Ovary (tissue), 9 donors: ENCODE measurements around the gene SLC4A3. TPM values are rescaled to one million over a fixed set of nuclear protein-coding genes. Genes with fewer than 3 reads are reported as not detected.

Experiments used
- DNase-seq, 5 donors: peaks; one replicate each; pipeline ENCODE4 v3.0.0-alpha.2; 2019 to 2020
- H3K27ac ChIP-seq, 2 donors: fragments of 200-600 bp; one replicate each; pipeline versions ENCODE4 v1.5.1 to v1.8.0; 2019 to 2022
- H3K27me3 ChIP-seq: fragments of 200-600 bp; one replicate; pipeline ENCODE4 v1.8.0; 2022
- H3K36me3 ChIP-seq: fragments of 200-600 bp; sonication (generic); one replicate; pipeline ENCODE4 v1.5.1; 2019
- H3K4me1 ChIP-seq: one replicate; pipeline ENCODE4 v1.8.1; 2013; ENCODE audit warnings: mild to moderate bottlenecking, moderate library complexity; ENCODE audit not compliant: insufficient read depth
- H3K4me3 ChIP-seq: fragments of 200-600 bp; sonication (generic); one replicate; pipeline ENCODE4 v1.5.1; 2017
- H3K9me3 ChIP-seq, 2 donors: fragments of 200-600 bp in 1 of 2; sonication (generic) in 1 of 2; one replicate each; pipeline versions ENCODE4 v1.5.1 to v1.8.1; 2013 to 2019; ENCODE audit warnings: mild to moderate bottlenecking in 1 of 2, moderate library complexity in 1 of 2
- CTCF ChIP-seq, 3 donors: fragments of 450-650 bp in 2 of 3; fragments of 200-600 bp in 1 of 3; IDR thresholded peaks; one replicate each; pipeline versions ENCODE4 v1.5.1 to v1.8.0; 2016 to 2022; ENCODE audit warnings: antibody characterized with exemption in 3 of 3, mild to moderate bottlenecking in 1 of 3
- EP300 ChIP-seq: sonication (generic); formaldehyde crosslinking; IDR thresholded peaks from one replicate; pipeline ENCODE4 v1.6.1; 2017; ENCODE audit warnings: antibody characterized with exemption
- POLR2A ChIP-seq: fragments of 450-650 bp; IDR thresholded peaks from one replicate; pipeline ENCODE4 v1.6.1; 2017; ENCODE audit warnings: antibody characterized with exemption, mild to moderate bottlenecking, moderate library complexity
- WGBS, 3 donors: extraction: QIAGEN DNeasy Blood & Tissue Kit in 1 of 3; methylation state at CpG; one replicate each; pipeline versions ENCODE4 v1.1.5 to v1.1.7; 2013 to 2017; 5-methylcytosine and 5-hydroxymethylcytosine counted together
- intact Hi-C, 4 donors: fragments of 100-400 bp; cut with DNase I; formaldehyde crosslinking; loops; one replicate each; pipeline versions ENCODE4 v1.11.0 to v1.15.1; 2022 to 2023
- polyA plus RNA-seq, 2 donors: library from polyadenylated mRNA; stranded (reverse); fragments of 200-250 nt in 1 of 2; fragments of 350-450 nt in 1 of 2; fragmentation: Illumina TruSeq in 1 of 2; extraction: RNeasy Lipid Tissue Mini Kit (QIAGEN cat#74804) in 1 of 2; gene quantifications; one replicate each; pipeline ENCODE4 v1.2.3, GENCODE V29; 2013 to 2014
- total RNA-seq, 7 donors: library from RNA; depleted of rRNA in 2 of 7; stranded (reverse); fragments of >200 nt in 2 of 7; fragmentation: NEBNext Ultra II Directional in 3 of 7; extraction: Animal tissue kit (Norgen Biotek cat#: 25700) in 3 of 7; gene quantifications; one replicate each; pipeline versions ENCODE4 v1.1.0 to v1.2.4, GENCODE V29; 2016 to 2023
- donor health status: DM: no; HTN: no; CAD: no; lungs with moderate emphysema.
- donor health status: DM: no; HTN: no; CAD: no.
- donor health status: Bipolar disorder and iron deficiency.
- donor health status: DM: yes; HTN: yes; CAD: no.
- donor health status: DM: no; HTN: no; CAD: no.
- donor health status: DM: yes; HTN: yes; CAD: no.

The SLC4A3 gene
- total and polyA plus RNA-seq, 9 donors, result 5.3 to 232 (median 98.5) TPM

DNA sequence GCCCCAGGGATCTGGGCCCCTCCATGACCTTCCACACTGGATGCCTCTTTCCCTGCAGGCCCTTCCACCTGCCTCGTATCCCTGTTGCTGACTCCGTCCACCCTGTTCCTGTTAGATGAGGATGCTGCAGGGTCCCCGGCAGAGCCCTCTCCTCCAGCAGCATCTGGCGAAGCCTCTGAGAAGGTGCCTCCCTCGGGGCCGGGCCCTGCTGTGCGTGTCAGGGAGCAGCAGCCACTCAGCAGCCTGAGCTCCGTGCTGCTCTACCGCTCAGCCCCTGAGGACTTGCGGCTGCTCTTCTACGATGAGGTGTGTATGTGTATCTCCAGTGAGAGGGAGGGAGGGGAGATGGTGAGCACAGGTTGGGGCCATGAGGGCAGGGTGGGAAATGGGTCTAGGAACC lies 12.4 kb upstream of the SLC4A3 start:
- Histone ChIP-seq H3K4me1 (peaks cover 20% of the 10 kb centered on the region), H3K4me3 (no peak overlapping the region), H3K27ac (no peak overlapping the region), H3K36me3 (no peaks in the 10 kb centered on the region), H3K9me3 (no peaks in the 10 kb centered on the region), H3K27me3 (no peaks in the 10 kb centered on the region)
- intact Hi-C loops, result no loop called here
- TF ChIP-seq EP300 (no peak), POLR2A (no peak), CTCF (IDR thresholded peaks at IDR 0.05) (no peak)
- 91 to 94% (median 93%) methylated on average over 11 of the region's 11 CpGs for WGBS, 3 donors
- no peak for DNase-seq

GRCh38 chr2:219615894-219616293 lies 11.5 kb upstream of the SLC4A3 start:
- no peaks in the 10 kb centered on the region for H3K27me3 ChIP-seq
- H3K9me3 ChIP-seq, result no peaks in the 10 kb centered on the region
- TF ChIP-seq CTCF (IDR thresholded peaks at IDR 0.05) (no peak), EP300 (no peak), POLR2A (no peak)
- WGBS, 3 donors, result 81 to 86% (median 85%) methylated on average over 12 of the region's 12 CpGs
- peaks cover 14% of the 10 kb centered on the region for H3K4me1 ChIP-seq
- no peaks in the 10 kb centered on the region for H3K36me3 ChIP-seq
- intact Hi-C loops, result no loop called here
- H3K4me3 ChIP-seq, result no peak overlapping the region
- DNase-seq, result peak in 1 of 5 donors; percentile 44
- H3K27ac ChIP-seq, result no peak overlapping the region

DNA sequence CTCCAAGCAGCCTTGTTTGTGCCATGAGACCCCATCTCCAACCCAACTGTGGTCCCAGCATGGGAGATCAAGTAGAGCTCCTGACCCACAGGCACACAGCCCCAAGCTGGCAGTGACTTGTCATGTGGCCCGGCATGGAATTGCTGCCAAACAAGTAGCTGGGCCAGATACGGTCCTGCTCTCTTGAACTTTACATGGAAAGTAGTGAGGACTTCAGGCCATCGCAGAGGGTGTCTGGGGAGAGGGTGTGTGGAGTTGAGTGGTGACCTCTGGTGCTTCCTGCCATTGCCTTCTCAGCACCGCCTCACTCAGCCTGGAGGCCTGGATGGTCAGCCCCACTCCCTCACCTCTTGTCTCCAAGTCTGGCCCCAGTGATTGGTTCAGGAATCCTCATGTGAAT lies 10.9 kb upstream of the SLC4A3 start:
- 92 to 95% (median 94%) methylated on average over 4 of the region's 4 CpGs for WGBS, 3 donors
- TF ChIP-seq CTCF (IDR thresholded peaks at IDR 0.05) (no peak), EP300 (no peak), POLR2A (no peak)
- DNase-seq, result no peak

DNA sequence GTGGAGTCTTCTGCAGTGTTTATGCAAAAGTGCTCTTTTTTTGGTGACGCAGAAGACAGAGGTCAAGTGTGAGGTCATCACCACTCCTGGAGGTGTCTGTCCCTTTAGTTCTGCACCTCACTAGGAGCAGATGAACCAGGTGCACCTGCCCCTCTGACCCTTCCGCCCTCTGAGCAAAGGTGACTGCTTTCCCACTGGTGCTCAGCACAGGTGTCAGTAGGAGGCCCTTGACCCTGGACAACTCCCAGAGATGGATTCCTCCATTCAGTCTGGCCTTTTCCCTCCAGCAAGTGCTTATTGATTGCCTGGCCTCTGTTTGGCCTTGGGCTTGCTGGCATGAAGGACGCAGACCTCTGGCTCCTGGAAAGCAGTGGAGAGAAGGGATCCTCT lies 8.7 kb upstream of the SLC4A3 start:
- Histone ChIP-seq H3K27me3 (no peaks in the 10 kb centered on the region), H3K36me3 (no peaks in the 10 kb centered on the region), H3K4me1 (no peaks in the 10 kb centered on the region), H3K9me3 (no peaks in the 10 kb centered on the region), H3K4me3 (no peak overlapping the region), H3K27ac (no peak overlapping the region)
- intact Hi-C loops, result no loop called here
- DNase-seq, result peak in 2 of 5 donors; percentile 10 to 24
- TF ChIP-seq EP300 (no peak), POLR2A (no peak), CTCF (IDR thresholded peaks at IDR 0.05) (no peak)
- WGBS, 3 donors, result 87 to 95% (median 92%) methylated on average over 3 of the region's 3 CpGs

More for the DNA sequence above, 10.9 kb upstream of the SLC4A3 start:
- intact Hi-C loops, result no loop called here
- Histone ChIP-seq H3K4me3 (no peak overlapping the region), H3K27ac (no peak overlapping the region), H3K4me1 (peaks cover 8% of the 10 kb centered on the region), H3K9me3 (no peaks in the 10 kb centered on the region), H3K36me3 (no peaks in the 10 kb centered on the region), H3K27me3 (no peaks in the 10 kb centered on the region)

DNA sequence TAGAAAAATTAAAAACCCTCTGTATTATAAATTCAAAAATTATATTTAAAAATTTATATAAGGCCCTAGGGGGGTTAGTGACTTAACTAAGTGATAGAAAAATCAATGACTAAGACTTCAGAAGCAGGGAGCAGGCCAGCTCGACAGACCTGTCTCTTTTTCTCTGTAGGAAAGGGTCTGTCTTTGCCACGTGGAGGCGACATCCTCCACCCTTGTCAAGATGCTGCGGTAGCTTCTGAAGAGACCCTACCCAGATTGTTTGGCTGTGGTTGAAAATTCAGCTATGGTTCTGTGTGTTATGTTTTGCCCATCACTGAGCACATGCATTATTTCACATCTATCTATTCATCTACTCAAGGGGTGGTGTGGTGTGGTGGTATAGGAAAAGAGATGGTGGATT lies 8.2 kb upstream of the SLC4A3 start:
- intact Hi-C loops, result no loop called here
- Histone ChIP-seq H3K36me3 (no peaks in the 10 kb centered on the region), H3K27ac (no peak overlapping the region), H3K9me3 (no peaks in the 10 kb centered on the region), H3K27me3 (no peaks in the 10 kb centered on the region), H3K4me3 (no peak overlapping the region), H3K4me1 (no peaks in the 10 kb centered on the region)
- peak in 1 of 5 donors; percentile 12 for DNase-seq
- 70 to 73% (median 72%) methylated on average over 4 of the region's 4 CpGs for WGBS, 3 donors
- TF ChIP-seq POLR2A, result no peak
- no peak for TF ChIP-seq CTCF (IDR thresholded peaks at IDR 0.05)
- no peak for TF ChIP-seq EP300
